PC-3 (cell line): Measurements from ENCODE around the gene SLC6A11. TPM values are rescaled to one million over a fixed set of nuclear protein-coding genes. Genes with fewer than 3 reads are reported as not detected.

Source experiments
- ATAC-seq: fragments of 200-7000 bp; cut with Tn5 transposase; 2 replicates; pipeline ENCODE4 v1.9.1; 2020; ENCODE audit warnings: mild to moderate bottlenecking, moderate library complexity
- BruUV-seq: library from RNA; stranded (reverse); fragments of 400-500 nt; replicated peaks from 2 replicates; lab custom pipeline; 2021; lab: Mats Ljungman, UMichigan
- CTCF ChIA-PET: fragments of 300-600 bp; sonication (Branson Sonifier 250); formaldehyde crosslinking; loops from one replicate; lab custom pipeline; 2022; ENCODE audit warnings: antibody characterized with exemption; lab: Charles Lee
- POLR2A ChIA-PET: fragments of 300-600 bp; sonication (Branson Sonifier 250); formaldehyde crosslinking; loops from one replicate; lab custom pipeline; 2022; ENCODE audit warnings: antibody characterized with exemption; ENCODE audit not compliant: unreplicated experiment; lab: Charles Lee
- DNase-seq: peaks from one replicate; pipeline ENCODE4 v3.0.0-alpha.2; 2015
- H2AFZ ChIP-seq: fragments of 300-600 bp; sonication (generic); 2 replicates; pipeline ENCODE4 v1.6.0; 2016; ENCODE audit warnings: antibody characterized with exemption, low read length
- H3F3A ChIP-seq: fragments of 300-600 bp; sonication (generic); one replicate; pipeline ENCODE4 v1.6.0; 2017; ENCODE audit warnings: antibody characterized with exemption, low read length, control low read depth, mild to moderate bottlenecking; ENCODE audit not compliant: unreplicated experiment
- H3K27ac ChIP-seq: fragments of 300-600 bp; sonication (generic); 2 replicates; pipeline ENCODE4 v1.5.1; 2016; ENCODE audit warnings: mild to moderate bottlenecking, low read length
- H3K27me3 ChIP-seq: fragments of 300-600 bp; sonication (generic); 2 replicates; pipeline ENCODE4 v1.6.1; 2016; ENCODE audit warnings: low read length, mixed read lengths
- H3K36me3 ChIP-seq: fragments of 300-600 bp; sonication (generic); 2 replicates; pipeline ENCODE4 v1.6.1; 2016; ENCODE audit warnings: low read depth, mixed run types, low read length, mixed read lengths
- H3K4me1 ChIP-seq: fragments of 300-600 bp; sonication (generic); 2 replicates; pipeline ENCODE4 v1.5.1; 2016; ENCODE audit warnings: low read length; ENCODE audit not compliant: insufficient read depth
- H3K4me2 ChIP-seq: fragments of 300-600 bp; sonication (generic); 2 replicates; pipeline ENCODE4 v1.6.0; 2016; ENCODE audit warnings: low read length
- H3K4me3 ChIP-seq: fragments of 300-600 bp; sonication (generic); 2 replicates; pipeline ENCODE4 v1.5.1; 2016; ENCODE audit warnings: mild to moderate bottlenecking, low read length, mixed read lengths
- H3K79me2 ChIP-seq: fragments of 300-600 bp; sonication (generic); 2 replicates; pipeline ENCODE4 v1.6.1; 2017; ENCODE audit warnings: low read length, mixed read lengths
- H3K9ac ChIP-seq: fragments of 300-600 bp; sonication (generic); 2 replicates; pipeline ENCODE4 v1.6.0; 2016; ENCODE audit warnings: mild to moderate bottlenecking, low read length
- H3K9me2 ChIP-seq: fragments of 300-600 bp; sonication (generic); replicated peaks from 2 replicates; pipeline ENCODE4 v1.6.1; 2016; ENCODE audit warnings: mixed run types, low read length, mixed read lengths
- H3K9me3 ChIP-seq: fragments of 300-600 bp; sonication (generic); 2 replicates; pipeline ENCODE4 v1.6.1; 2016; ENCODE audit warnings: low read length, mixed read lengths
- H4K20me1 ChIP-seq: fragments of 300-600 bp; sonication (generic); 2 replicates; pipeline ENCODE4 v1.6.1; 2016; ENCODE audit warnings: low read length, mixed read lengths
- CTCF ChIP-seq: fragments of 300-600 bp; sonication (generic); conservative IDR thresholded peaks from 2 replicates; pipeline ENCODE4 v1.5.1; 2017; ENCODE audit warnings: antibody characterized with exemption, low read depth, mild to moderate bottlenecking, low read length
- EZH2 ChIP-seq: fragments of 300-600 bp; sonication (generic); IDR thresholded peaks from one replicate; pipeline ENCODE4 v1.6.1; 2017; ENCODE audit warnings: antibody characterized with exemption, mild to moderate bottlenecking, low read length; ENCODE audit not compliant: unreplicated experiment
- EZH2phosphoT487 ChIP-seq: fragments of 300-600 bp; sonication (generic); IDR thresholded peaks from 2 replicates; pipeline ENCODE4 v1.6.1; 2018; ENCODE audit warnings: mild to moderate bottlenecking, antibody characterized with exemption, low read length, borderline replicate concordance
- intact Hi-C: fragments of 100-400 bp; cut with micrococcal nuclease; formaldehyde crosslinking; loops from 2 replicates; pipeline ENCODE4 v1.9.0; 2023
- total RNA-seq: library from RNA; depleted of rRNA; stranded (reverse); fragments of >200 nt; gene quantifications from 2 replicates; pipeline ENCODE4 v1.2.3, GENCODE V29; 2014

SLC6A11 gene
- total RNA-seq, 1 experiment from 2014 or later = 34.0 TPM

- no peaks in the 10 kb centered on the region for H3K27me3 ChIP-seq
- ATAC-seq (no peak), DNase-seq (no peak)
- no peaks in the 10 kb centered on the region for H3K9me2 ChIP-seq
- no peaks in the 10 kb centered on the region for H3K79me2 ChIP-seq
- POLR2A ChIA-PET = no interaction called here
- no TSS peak for BruUV-seq
- no peak for TF ChIP-seq EZH2phosphoT487
- TF ChIP-seq CTCF = no peak
- no peak for TF ChIP-seq EZH2
- H2AFZ ChIP-seq = peak overlapping the region; percentile 28
- no peaks in the 10 kb centered on the region for H3K36me3 ChIP-seq
- CTCF ChIA-PET = no interaction called here
- H3K4me2 ChIP-seq = peak overlapping the region; percentile 15
- H3K27ac ChIP-seq = peak overlapping the region; percentile 68
- no peak overlapping the region for H3K4me3 ChIP-seq
- no peaks in the 10 kb centered on the region for H3K9me3 ChIP-seq
- intact Hi-C loops = no loop called here
- no peaks in the 10 kb centered on the region for H4K20me1 ChIP-seq
- peaks cover 20% of the 10 kb centered on the region for H3K4me1 ChIP-seq
- no peak overlapping the region for H3K9ac ChIP-seq
- no peaks in the 10 kb centered on the region for H3F3A ChIP-seq
Measured at GRCh38 chr3:10933470-10933804, 117.4 kb downstream of the SLC6A11 start.

GRCh38 chr3:10933805-10934481 is 117.9 kb downstream of the SLC6A11 start:
- Histone ChIP-seq H3K9ac (no peak overlapping the region), H3K4me3 (no peak overlapping the region), H3K79me2 (no peaks in the 10 kb centered on the region), H3K4me2 (peak overlapping the region; percentile 15), H3K27ac (peak overlapping the region; percentile 68), H4K20me1 (no peaks in the 10 kb centered on the region), H3F3A (no peaks in the 10 kb centered on the region), H3K9me2 (no peaks in the 10 kb centered on the region), H3K4me1 (peaks cover 20% of the 10 kb centered on the region), H3K27me3 (no peaks in the 10 kb centered on the region), H2AFZ (peak overlapping the region; percentile 28), H3K9me3 (no peaks in the 10 kb centered on the region), H3K36me3 (no peaks in the 10 kb centered on the region)
- intact Hi-C loops = no loop called here
- DNase-seq = peak; percentile 85
- ChIA-PET POLR2A (no interaction called here), CTCF (no interaction called here)
- peak; percentile 95 for ATAC-seq
- BruUV-seq = no TSS peak
- TF ChIP-seq EZH2 (no peak), CTCF (no peak), EZH2phosphoT487 (no peak)

GRCh38 chr3:10935028-10935427 is 119.0 kb downstream of the SLC6A11 start:
- H3K27me3 ChIP-seq = no peaks in the 10 kb centered on the region
- no peaks in the 10 kb centered on the region for H3K9me2 ChIP-seq
- ChIA-PET CTCF (no interaction called here), POLR2A (no interaction called here)
- no peak for TF ChIP-seq CTCF
- TF ChIP-seq EZH2phosphoT487 = no peak
- TF ChIP-seq EZH2 = no peak
- H3K27ac ChIP-seq = no peak overlapping the region
- no peak overlapping the region for H2AFZ ChIP-seq
- no peaks in the 10 kb centered on the region for H3K79me2 ChIP-seq
- no peaks in the 10 kb centered on the region for H4K20me1 ChIP-seq
- H3K4me1 ChIP-seq = peaks cover 20% of the 10 kb centered on the region
- DNase-seq = no peak
- no peak overlapping the region for H3K9ac ChIP-seq
- no TSS peak for BruUV-seq
- no peaks in the 10 kb centered on the region for H3F3A ChIP-seq
- intact Hi-C loops = no loop called here
- no peak overlapping the region for H3K4me2 ChIP-seq
- H3K9me3 ChIP-seq = no peaks in the 10 kb centered on the region
- H3K36me3 ChIP-seq = no peaks in the 10 kb centered on the region
- H3K4me3 ChIP-seq = no peak overlapping the region
- ATAC-seq = no peak
